HG02759 (cell line): ENCODE data around the gene HAS3.
"Not testable (repeated sequence)": the region's sequence is repeated elsewhere in the genome, so short reads cannot be mapped to it uniquely, and the experiment has no call there.

Experiments
- ATAC-seq: cut with Tn5 transposase; IDR thresholded peaks from one replicate; pipeline ENCODE4 v1.9.1; 2021; ENCODE audit warnings: mild to moderate bottlenecking, moderate library complexity; ENCODE audit not compliant: unreplicated experiment

Gene HAS3

GRCh38 chr16:69141014-69141413 lies 35.6 kb downstream of the HAS3 start:
- no peak for ATAC-seq

- ATAC-seq, result no peak
Measured at GRCh38 chr16:69141936-69142335, 36.5 kb downstream of the HAS3 start.

- ATAC-seq, result no peak
Measured at GRCh38 chr16:69143116-69143515, 37.7 kb downstream of the HAS3 start.

- no peak for ATAC-seq
Measured at GRCh38 chr16:69145658-69146057, 40.2 kb downstream of the HAS3 start.

- ATAC-seq, result not testable (repeated sequence)
Measured at GRCh38 chr16:69149621-69150020, 44.2 kb downstream of the HAS3 start.

GRCh38 chr16:69150146-69150865 lies 44.9 kb downstream of the HAS3 start:
- ATAC-seq, result no peak

GRCh38 chr16:69157196-69157595 lies 51.7 kb downstream of the HAS3 start:
- no peak for ATAC-seq

- ATAC-seq, result no peak
Measured at GRCh38 chr16:69160192-69160591, 54.7 kb downstream of the HAS3 start.

GRCh38 chr16:69165584-69165983 lies 60.1 kb downstream of the HAS3 start:
- ATAC-seq, result no peak

GRCh38 chr16:69166221-69166833 lies 60.9 kb downstream of the HAS3 start:
- no peak for ATAC-seq

- ATAC-seq, result no peak
Measured at GRCh38 chr16:69166946-69167930, 61.8 kb downstream of the HAS3 start.
